Stimulated activated naive B cell treated with anti-CD40 and anti-IgM and Interleukin-4, amounts not matched to agents 10 μg/mL and 1 μg/mL and 100 μg/mL, for 72 hours (primary cell): ENCODE data around the gene ATN1.
A peak's percentile ranks its signal among the peaks of the same experiment; 100 is the strongest.

Experiments used
- ATAC-seq, 2 donors: fragments of 150-1000 bp; cut with Tn5 transposase; replicated peaks; 2 replicates each; pipeline ENCODE4 v1.10.0; 2021; ENCODE audit warnings: moderate library complexity in 1 of 2
- DNase-seq: peaks from one replicate; pipeline ENCODE4 v3.0.0; 2021
- H3K27ac Mint-ChIP-seq: one replicate; pipeline ENCODE4 v1.8.0; 2022; ENCODE audit warnings: mild to moderate bottlenecking, mixed read lengths
- H3K27me3 Mint-ChIP-seq, 2 donors: one replicate each; pipeline ENCODE4 v1.8.0; 2022; ENCODE audit warnings: mixed read lengths in 2 of 2
- H3K36me3 Mint-ChIP-seq, 2 donors: one replicate each; pipeline ENCODE4 v1.8.0; 2022; ENCODE audit warnings: mixed read lengths in 2 of 2, mild to moderate bottlenecking in 1 of 2
- H3K4me1 Mint-ChIP-seq, 2 donors: one replicate each; pipeline ENCODE4 v1.8.0; 2022; ENCODE audit warnings: mixed read lengths in 2 of 2, mild to moderate bottlenecking in 1 of 2
- H3K4me3 Mint-ChIP-seq, 2 donors: one replicate each; pipeline ENCODE4 v1.8.0; 2022; ENCODE audit warnings: mild to moderate bottlenecking in 2 of 2, mixed read lengths in 2 of 2, moderate library complexity in 1 of 2
- H3K9me3 Mint-ChIP-seq, 2 donors: one replicate each; pipeline ENCODE4 v1.8.0; 2022; ENCODE audit warnings: mixed read lengths in 2 of 2, mild to moderate bottlenecking in 1 of 2

The ATN1 gene

GRCh38 chr12:6939191-6939540, 11.4 kb downstream of the ATN1 start:
- ATAC-seq (no peak), DNase-seq (no peak)
- H3K36me3 Mint-ChIP-seq, result peaks cover 34 to 70% of the 10 kb centered on the region in 2 donors
- no peaks in the 10 kb centered on the region for H3K9me3 Mint-ChIP-seq
- H3K27me3 Mint-ChIP-seq, result peaks cover 0 to 5% of the 10 kb centered on the region in 2 donors
- H3K4me3 Mint-ChIP-seq, result peak overlapping the region; percentile 60 to 85
- peak overlapping the region; percentile 82 for H3K27ac Mint-ChIP-seq
- peaks cover 59 to 73% of the 10 kb centered on the region in 2 donors for H3K4me1 Mint-ChIP-seq

GRCh38 chr12:6941267-6941666, 13.5 kb downstream of the ATN1 start:
- no peaks in the 10 kb centered on the region for H3K9me3 Mint-ChIP-seq
- no peak for ATAC-seq
- H3K4me1 Mint-ChIP-seq, result peaks cover 56 to 73% of the 10 kb centered on the region in 2 donors
- no peak for DNase-seq
- H3K27ac Mint-ChIP-seq, result peak overlapping the region; percentile 67
- H3K36me3 Mint-ChIP-seq, result peaks cover 18 to 59% of the 10 kb centered on the region in 2 donors
- H3K4me3 Mint-ChIP-seq, result no peak overlapping the region
- peaks cover 0 to 5% of the 10 kb centered on the region in 2 donors for H3K27me3 Mint-ChIP-seq

- DNase-seq (no peak), ATAC-seq (no peak)
- Mint-ChIP-seq H3K36me3 (peaks cover 14 to 54% of the 10 kb centered on the region in 2 donors), H3K9me3 (no peaks in the 10 kb centered on the region), H3K27me3 (peaks cover 0 to 5% of the 10 kb centered on the region in 2 donors), H3K4me3 (no peak overlapping the region), H3K27ac (peak overlapping the region; percentile 67), H3K4me1 (peaks cover 55 to 73% of the 10 kb centered on the region in 2 donors)
Measured at GRCh38 chr12:6941782-6942181, 14.0 kb downstream of the ATN1 start.

- DNase-seq, result no peak
- H3K4me3 Mint-ChIP-seq, result no peak overlapping the region
- H3K27ac Mint-ChIP-seq, result peak overlapping the region; percentile 99
- H3K4me1 Mint-ChIP-seq, result peaks cover 55 to 73% of the 10 kb centered on the region in 2 donors
- no peaks in the 10 kb centered on the region for H3K9me3 Mint-ChIP-seq
- H3K27me3 Mint-ChIP-seq, result peaks cover 0 to 5% of the 10 kb centered on the region in 2 donors
- ATAC-seq, result no peak
- H3K36me3 Mint-ChIP-seq, result peaks cover 11 to 51% of the 10 kb centered on the region in 2 donors
Measured at GRCh38 chr12:6942331-6942665, 14.5 kb downstream of the ATN1 start.

- Mint-ChIP-seq H3K4me1 (peaks cover 58 to 78% of the 10 kb centered on the region in 2 donors), H3K4me3 (peak overlapping the region; percentile 83 to 86), H3K36me3 (peaks cover 13 to 54% of the 10 kb centered on the region in 2 donors), H3K27me3 (peaks cover 0 to 5% of the 10 kb centered on the region in 2 donors), H3K9me3 (no peaks in the 10 kb centered on the region), H3K27ac (peak overlapping the region; percentile 99)
- ATAC-seq (peak; percentile 34 to 52), DNase-seq (peak; percentile 73)
Measured at GRCh38 chr12:6943389-6943721, 15.6 kb downstream of the ATN1 start.

GRCh38 chr12:6943722-6944380, 16.1 kb downstream of the ATN1 start, which contains the start of the genes C12orf57 and RNU7-1:
C12orf57 (plus strand) TSS chr12:6944022; CDS start chr12:6944122, 100 bp downstream.
RNU7-1 (plus strand) TSS chr12:6943816.
- ATAC-seq (peak; percentile 77), DNase-seq (no peak)
- no peaks in the 10 kb centered on the region for H3K9me3 Mint-ChIP-seq
- peaks cover 13 to 55% of the 10 kb centered on the region in 2 donors for H3K36me3 Mint-ChIP-seq
- H3K27ac Mint-ChIP-seq, result peak within 1 kb of the TSS; percentile 99
- peaks cover 60 to 80% of the 10 kb centered on the region in 2 donors for H3K4me1 Mint-ChIP-seq
- peak within 1 kb of the TSS; percentile 83 to 86 for H3K4me3 Mint-ChIP-seq
- H3K27me3 Mint-ChIP-seq, result peaks cover 0 to 5% of the 10 kb centered on the region in 2 donors

- ATAC-seq, result peak; percentile 49 to 53
Measured at GRCh38 chr12:6944381-6945186, 16.8 kb downstream of the ATN1 start.

GRCh38 chr12:6945613-6946012, 17.9 kb downstream of the ATN1 start:
- ATAC-seq, result no peak
- no peaks in the 10 kb centered on the region for H3K9me3 Mint-ChIP-seq

More at GRCh38 chr12:6944381-6945186, 16.8 kb downstream of the ATN1 start:
- H3K4me3 Mint-ChIP-seq, result peak overlapping the region; percentile 83 to 86
- peaks cover 0 to 5% of the 10 kb centered on the region in 2 donors for H3K27me3 Mint-ChIP-seq
- peaks cover 11 to 51% of the 10 kb centered on the region in 2 donors for H3K36me3 Mint-ChIP-seq
- H3K27ac Mint-ChIP-seq, result peak overlapping the region; percentile 99
- peaks cover 60 to 80% of the 10 kb centered on the region in 2 donors for H3K4me1 Mint-ChIP-seq
- peak; percentile 93 for DNase-seq
- no peaks in the 10 kb centered on the region for H3K9me3 Mint-ChIP-seq

GRCh38 chr12:6946033-6946919, 18.5 kb downstream of the ATN1 start:
- peaks cover 6 to 42% of the 10 kb centered on the region in 2 donors for H3K36me3 Mint-ChIP-seq
- H3K27ac Mint-ChIP-seq, result peak overlapping the region; percentile 99
- peak; percentile 12 to 15 for ATAC-seq
- peaks cover 68 to 93% of the 10 kb centered on the region in 2 donors for H3K4me1 Mint-ChIP-seq
- peak; percentile 80 for DNase-seq
- no peaks in the 10 kb centered on the region for H3K9me3 Mint-ChIP-seq
- H3K4me3 Mint-ChIP-seq, result peak overlapping the region; percentile 79 to 83
- peaks cover 0 to 5% of the 10 kb centered on the region in 2 donors for H3K27me3 Mint-ChIP-seq

More at GRCh38 chr12:6945613-6946012, 17.9 kb downstream of the ATN1 start:
- Mint-ChIP-seq H3K4me3 (peak overlapping the region; percentile 79 to 83), H3K4me1 (peaks cover 66 to 90% of the 10 kb centered on the region in 2 donors), H3K27me3 (peaks cover 0 to 5% of the 10 kb centered on the region in 2 donors), H3K36me3 (peaks cover 9 to 44% of the 10 kb centered on the region in 2 donors), H3K27ac (peak overlapping the region; percentile 99)
- DNase-seq, result no peak

GRCh38 chr12:6946920-6947374, 19.2 kb downstream of the ATN1 start:
- H3K36me3 Mint-ChIP-seq, result peaks cover 10 to 40% of the 10 kb centered on the region in 2 donors
- peak overlapping the region; percentile 79 to 83 for H3K4me3 Mint-ChIP-seq
- peaks cover 0 to 5% of the 10 kb centered on the region in 2 donors for H3K27me3 Mint-ChIP-seq
- H3K27ac Mint-ChIP-seq, result peak overlapping the region; percentile 99
- DNase-seq, result no peak
- H3K9me3 Mint-ChIP-seq, result no peaks in the 10 kb centered on the region
- peaks cover 68 to 87% of the 10 kb centered on the region in 2 donors for H3K4me1 Mint-ChIP-seq
- no peak for ATAC-seq

- DNase-seq (no peak), ATAC-seq (no peak)
- no peaks in the 10 kb centered on the region for H3K9me3 Mint-ChIP-seq
- peaks cover 62 to 81% of the 10 kb centered on the region in 2 donors for H3K4me1 Mint-ChIP-seq
- H3K27ac Mint-ChIP-seq, result peak overlapping the region; percentile 99
- H3K27me3 Mint-ChIP-seq, result peaks cover 0 to 5% of the 10 kb centered on the region in 2 donors
- H3K4me3 Mint-ChIP-seq, result peak overlapping the region; percentile 28 to 83
- peaks cover 15 to 42% of the 10 kb centered on the region in 2 donors for H3K36me3 Mint-ChIP-seq
Measured at GRCh38 chr12:6947615-6948014, 19.9 kb downstream of the ATN1 start.

- H3K36me3 Mint-ChIP-seq, result peaks cover 28 to 51% of the 10 kb centered on the region in 2 donors
- H3K4me3 Mint-ChIP-seq, result peak overlapping the region; percentile 43 to 68
- ATAC-seq, result no peak
- peak overlapping the region; percentile 94 for H3K27ac Mint-ChIP-seq
- no peaks in the 10 kb centered on the region for H3K9me3 Mint-ChIP-seq
- no peaks in the 10 kb centered on the region for H3K27me3 Mint-ChIP-seq
- peaks cover 57 to 86% of the 10 kb centered on the region in 2 donors for H3K4me1 Mint-ChIP-seq
- DNase-seq, result no peak
Measured at GRCh38 chr12:6948873-6949594, 21.3 kb downstream of the ATN1 start.

- peaks cover 38 to 60% of the 10 kb centered on the region in 2 donors for H3K36me3 Mint-ChIP-seq
- no peaks in the 10 kb centered on the region for H3K9me3 Mint-ChIP-seq
- H3K4me1 Mint-ChIP-seq, result peaks cover 62 to 86% of the 10 kb centered on the region in 2 donors
- H3K27ac Mint-ChIP-seq, result peak overlapping the region; percentile 100
- no peaks in the 10 kb centered on the region for H3K27me3 Mint-ChIP-seq
- DNase-seq (no peak), ATAC-seq (no peak)
- H3K4me3 Mint-ChIP-seq, result peak overlapping the region; percentile 93 to 98
Measured at GRCh38 chr12:6950401-6950801, 22.6 kb downstream of the ATN1 start.
